ENCODE results near the gene SLC4A7.

Gene SLC4A7

DNA sequence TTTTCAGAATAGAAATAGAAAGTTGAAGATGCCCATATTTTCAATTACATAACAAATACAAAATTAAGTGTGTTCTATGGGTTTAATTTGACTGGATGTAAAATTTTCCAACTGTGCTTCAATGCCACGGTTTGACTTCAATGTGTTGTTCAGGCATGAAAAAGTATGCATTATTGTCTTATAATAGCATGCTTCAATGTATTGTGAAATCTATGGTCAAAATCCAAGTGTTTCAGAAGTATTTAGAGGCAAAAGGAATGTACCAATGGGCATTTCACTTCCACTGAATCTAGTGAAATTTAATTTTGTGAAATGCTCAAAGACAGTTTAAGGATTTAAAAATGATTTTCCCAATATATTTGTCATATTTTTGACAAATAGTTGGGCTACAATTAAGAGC, 131.0 kb downstream of the SLC4A7 start:
- Histone ChIP-seq H3K4me3 (replicated peaks; ENCODE audit: low read depth, low read length) (no peak overlapping the region), H3K36me3 (ENCODE audit: control insufficient read depth, insufficient read depth, low read length) (no peaks in the 10 kb centered on the region), H3K27me3 (replicated peaks; ENCODE audit: control insufficient read depth, insufficient read depth, low read length) (no peaks in the 10 kb centered on the region)
- no peak for TF ChIP-seq CTCF (IDR thresholded peaks at IDR 0.05; ENCODE audit: insufficient read depth, low read length, poor library complexity, severe bottlenecking)
- no peak for DNase-seq (ENCODE audit: extremely low read depth, insufficient read length)

GRCh38 chr3:27352047-27352446, 132.1 kb downstream of the SLC4A7 start:
- no peak overlapping the region for H3K4me3 ChIP-seq (replicated peaks; ENCODE audit: low read depth, low read length)
- no peak for TF ChIP-seq CTCF (IDR thresholded peaks at IDR 0.05; ENCODE audit: insufficient read depth, low read length, poor library complexity, severe bottlenecking)
- no peaks in the 10 kb centered on the region for H3K27me3 ChIP-seq (replicated peaks; ENCODE audit: control insufficient read depth, insufficient read depth, low read length)
- no peak for DNase-seq (ENCODE audit: extremely low read depth, insufficient read length)
- H3K36me3 ChIP-seq (ENCODE audit: control insufficient read depth, insufficient read depth, low read length), result no peaks in the 10 kb centered on the region

GRCh38 chr3:27349832-27350231, 134.4 kb downstream of the SLC4A7 start:
- Histone ChIP-seq H3K27me3 (replicated peaks; ENCODE audit: control insufficient read depth, insufficient read depth, low read length) (no peaks in the 10 kb centered on the region), H3K36me3 (ENCODE audit: control insufficient read depth, insufficient read depth, low read length) (no peaks in the 10 kb centered on the region), H3K4me3 (replicated peaks; ENCODE audit: low read depth, low read length) (no peak overlapping the region)
- no peak for DNase-seq (ENCODE audit: extremely low read depth, insufficient read length)
- TF ChIP-seq CTCF (IDR thresholded peaks at IDR 0.05; ENCODE audit: insufficient read depth, low read length, poor library complexity, severe bottlenecking), result no peak

GRCh38 chr3:27345959-27346865, 138.0 kb downstream of the SLC4A7 start:
- H3K4me3 ChIP-seq (replicated peaks; ENCODE audit: low read depth, low read length), result no peak overlapping the region
- H3K27me3 ChIP-seq (replicated peaks; ENCODE audit: control insufficient read depth, insufficient read depth, low read length), result no peaks in the 10 kb centered on the region
- no peak for TF ChIP-seq CTCF (IDR thresholded peaks at IDR 0.05; ENCODE audit: insufficient read depth, low read length, poor library complexity, severe bottlenecking)
- no peak for DNase-seq (ENCODE audit: extremely low read depth, insufficient read length)
- no peaks in the 10 kb centered on the region for H3K36me3 ChIP-seq (ENCODE audit: control insufficient read depth, insufficient read depth, low read length)

GRCh38 chr3:27345493-27345892, 138.7 kb downstream of the SLC4A7 start:
- TF ChIP-seq CTCF (IDR thresholded peaks at IDR 0.05; ENCODE audit: insufficient read depth, low read length, poor library complexity, severe bottlenecking), result no peak
- DNase-seq (ENCODE audit: extremely low read depth, insufficient read length), result no peak
- Histone ChIP-seq H3K4me3 (replicated peaks; ENCODE audit: low read depth, low read length) (no peak overlapping the region), H3K27me3 (replicated peaks; ENCODE audit: control insufficient read depth, insufficient read depth, low read length) (no peaks in the 10 kb centered on the region), H3K36me3 (ENCODE audit: control insufficient read depth, insufficient read depth, low read length) (no peaks in the 10 kb centered on the region)

Measured in GM06990 (cell line).